H9 (cell line): ENCODE results near the gene MRPS11. TPM values are rescaled to one million over a fixed set of nuclear protein-coding genes. Genes with fewer than 3 reads are reported as not detected.

Experiments used
- DNase-seq: peaks from one replicate; pipeline ENCODE4 v3.0.0-alpha.2; 2017
- H2AFZ ChIP-seq: one replicate; pipeline ENCODE4 v1.6.1; 2013; ENCODE audit warnings: mild to moderate bottlenecking, low read length, control low read depth, moderate library complexity
- H2AK5ac ChIP-seq: 2 replicates; pipeline ENCODE4 v1.6.1; 2013; ENCODE audit warnings: low read length, control low read depth, mixed read lengths; ENCODE audit not compliant: insufficient read length
- H2BK120ac ChIP-seq: one replicate; pipeline ENCODE4 v1.6.1; 2013; ENCODE audit warnings: low read depth, mild to moderate bottlenecking, low read length, control low read depth, inconsistent platforms; ENCODE audit not compliant: poor library complexity, severe bottlenecking
- H2BK12ac ChIP-seq: 2 replicates; pipeline ENCODE4 v1.6.1; 2013; ENCODE audit warnings: low read length, control low read depth, mixed read lengths, low read depth; ENCODE audit not compliant: insufficient read length
- H2BK15ac ChIP-seq: 2 replicates; pipeline ENCODE4 v1.6.1; 2013; ENCODE audit warnings: low read depth, low read length, control low read depth
- H2BK20ac ChIP-seq: one replicate; pipeline ENCODE4 v1.6.1; 2013; ENCODE audit warnings: low read depth, mild to moderate bottlenecking, low read length, control low read depth, inconsistent platforms; ENCODE audit not compliant: poor library complexity, severe bottlenecking
- H2BK5ac ChIP-seq: 2 replicates; pipeline ENCODE4 v1.6.1; 2013; ENCODE audit warnings: low read length, control low read depth, mixed read lengths; ENCODE audit not compliant: insufficient read length
- H3K14ac ChIP-seq: 2 replicates; pipeline ENCODE4 v1.6.1; 2013; ENCODE audit warnings: low read length, control low read depth; ENCODE audit not compliant: insufficient read depth
- H3K18ac ChIP-seq: 2 replicates; pipeline ENCODE4 v1.6.1; 2013; ENCODE audit warnings: low read depth, mild to moderate bottlenecking, mixed read lengths, low read length, control low read depth; ENCODE audit not compliant: insufficient read length
- H3K23ac ChIP-seq: 2 replicates; pipeline ENCODE4 v1.6.1; 2013; ENCODE audit warnings: low read length, control low read depth, mixed read lengths, low read depth; ENCODE audit not compliant: insufficient read length
- H3K23me2 ChIP-seq: 2 replicates; pipeline ENCODE4 v1.6.1; 2013; ENCODE audit warnings: low read depth, mild to moderate bottlenecking, mixed read lengths, low read length, control low read depth; ENCODE audit not compliant: insufficient read length, poor library complexity, severe bottlenecking
- H3K27ac ChIP-seq: 2 replicates; pipeline ENCODE4 v1.5.1; 2013; ENCODE audit warnings: low read length, control low read depth, mixed read lengths, low read depth; ENCODE audit not compliant: insufficient read length
- H3K27me3 ChIP-seq: 2 replicates; pipeline ENCODE4 v1.6.1; 2013; ENCODE audit warnings: low read length, control low read depth, inconsistent platforms; ENCODE audit not compliant: insufficient read depth
- H3K4ac ChIP-seq: 2 replicates; pipeline ENCODE4 v1.6.1; 2013; ENCODE audit warnings: low read depth, mild to moderate bottlenecking, control low read depth, inconsistent platforms, low read length, moderate library complexity
- H3K4me1 ChIP-seq: 2 replicates; pipeline ENCODE4 v1.6.1; 2013; ENCODE audit warnings: low read length, control low read depth, inconsistent platforms; ENCODE audit not compliant: insufficient read depth
- H3K4me2 ChIP-seq: 2 replicates; pipeline ENCODE4 v1.6.1; 2013; ENCODE audit warnings: low read length, control low read depth, mixed read lengths; ENCODE audit not compliant: insufficient read length, insufficient read depth
- H3K56ac ChIP-seq: 2 replicates; pipeline ENCODE4 v1.6.1; 2013; ENCODE audit warnings: low read depth, mild to moderate bottlenecking, mixed read lengths, low read length, control low read depth; ENCODE audit not compliant: insufficient read length
- H3K79me1 ChIP-seq: 2 replicates; pipeline ENCODE4 v1.6.1; 2013; ENCODE audit warnings: low read depth, mild to moderate bottlenecking, moderate library complexity, low read length, control low read depth, inconsistent platforms; ENCODE audit not compliant: insufficient read depth, poor library complexity, severe bottlenecking
- H3K79me2 ChIP-seq: 2 replicates; pipeline ENCODE4 v1.6.1; 2013; ENCODE audit warnings: low read length, control low read depth, inconsistent platforms; ENCODE audit not compliant: insufficient read depth
- H3K9ac ChIP-seq: 2 replicates; pipeline ENCODE4 v1.6.1; 2013; ENCODE audit warnings: low read length, control low read depth, mixed read lengths; ENCODE audit not compliant: insufficient read length; ENCODE audit errors: extremely low read depth
- H3K9me3 ChIP-seq: one replicate; pipeline ENCODE4 v1.6.1; 2013; ENCODE audit warnings: low read depth, low read length, inconsistent platforms; ENCODE audit not compliant: control insufficient read depth
- H3T11ph ChIP-seq: one replicate; pipeline ENCODE4 v1.6.1; 2013; ENCODE audit warnings: mild to moderate bottlenecking, low read length, control low read depth, inconsistent platforms
- H4K20me1 ChIP-seq: one replicate; pipeline ENCODE4 v1.6.1; 2013; ENCODE audit not compliant: control insufficient read depth, insufficient read length, insufficient read depth
- H4K5ac ChIP-seq: 2 replicates; pipeline ENCODE4 v1.6.1; 2013; ENCODE audit warnings: low read depth, mild to moderate bottlenecking, mixed read lengths, low read length, control low read depth; ENCODE audit not compliant: insufficient read length
- H4K8ac ChIP-seq: replicated peaks from 2 replicates; pipeline ENCODE4 v1.6.1; 2013; ENCODE audit warnings: low read length, control low read depth, mixed read lengths, low read depth; ENCODE audit not compliant: insufficient read length
- H4K91ac ChIP-seq: 2 replicates; pipeline ENCODE4 v1.6.1; 2013; ENCODE audit warnings: low read depth, mild to moderate bottlenecking, moderate library complexity, mixed read lengths, low read length, control low read depth; ENCODE audit not compliant: insufficient read length
- H3K27ac Mint-ChIP-seq, 3 experiments: 2 replicates in 2 of 3; 3 replicates in 1 of 3; pipeline ENCODE4 v1.8.0; 2020 to 2021; ENCODE audit warnings: mixed read lengths in 3 of 3, mild to moderate bottlenecking in 1 of 3, moderate library complexity in 1 of 3
- H3K27me3 Mint-ChIP-seq: 2 replicates; pipeline ENCODE4 v1.8.0; 2021; ENCODE audit warnings: low read depth, mild to moderate bottlenecking, moderate library complexity, mixed read lengths
- H3K36me3 Mint-ChIP-seq, 3 experiments: 2 replicates in 2 of 3; 3 replicates in 1 of 3; pipeline ENCODE4 v1.8.0; 2020 to 2021; ENCODE audit warnings: low read depth in 3 of 3, mixed read lengths in 3 of 3; ENCODE audit not compliant: insufficient read depth in 1 of 3
- H3K4me1 Mint-ChIP-seq, 2 experiments: 2 replicates each; pipeline ENCODE4 v1.8.0; 2020; ENCODE audit warnings: mixed read lengths in 2 of 2
- H3K4me3 Mint-ChIP-seq, 2 experiments: 2 replicates in 1 of 2; 3 replicates in 1 of 2; pipeline ENCODE4 v1.8.0; 2020 to 2021; ENCODE audit warnings: mild to moderate bottlenecking in 2 of 2, mixed read lengths in 2 of 2, moderate library complexity in 1 of 2
- H3K9me3 Mint-ChIP-seq, 2 experiments: 2 replicates in 1 of 2; 3 replicates in 1 of 2; pipeline ENCODE4 v1.8.0; 2020; ENCODE audit warnings: mild to moderate bottlenecking in 2 of 2, mixed read lengths in 2 of 2, moderate library complexity in 1 of 2
- WGBS: extraction: QIAGEN DNeasy Blood & Tissue Kit; methylation state at CpG from one replicate; pipeline ENCODE4 v1.1.7; 2013; ENCODE audit warnings: missing lambda C conversion rate, low lambda C conversion rate, mixed read lengths; ENCODE audit not compliant: insufficient read length; ENCODE audit errors: extremely low coverage; 5-methylcytosine and 5-hydroxymethylcytosine counted together
- total RNA-seq: library from RNA; stranded (reverse); gene quantifications from 2 replicates; pipeline ENCODE4 v1.2.1, GENCODE V29; 2021
- TF ChIP-seq, protein P1 (sequence below): fragments of 200-600 bp; sonication (generic); conservative IDR thresholded peaks from 3 replicates; pipeline ENCODE4 v1.8.0; 2021; ENCODE audit warnings: antibody characterized with exemption, mild to moderate bottlenecking

The MRPS11 gene
- total RNA-seq, 1 experiment from 2014 or later, result 54.5 TPM

DNA sequence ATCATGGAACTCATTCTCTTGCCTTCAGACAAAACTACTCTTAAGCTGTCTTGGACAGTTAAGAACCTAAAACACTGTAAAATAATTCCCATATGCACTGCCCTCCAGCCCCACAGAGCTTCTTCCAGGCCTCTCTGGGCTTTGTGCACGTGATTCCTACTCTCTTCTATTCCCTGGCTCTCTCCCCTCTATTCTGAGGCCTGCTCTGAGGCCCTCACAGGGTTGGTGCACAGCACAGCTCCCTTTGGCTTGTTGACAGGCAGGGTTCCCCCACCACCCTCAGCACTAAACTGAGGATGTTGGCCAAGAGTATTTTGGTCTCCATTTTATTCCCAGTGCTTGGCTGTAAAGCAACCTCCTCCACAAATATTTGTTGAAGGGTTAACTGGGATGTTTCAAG, 13.9 kb upstream of the MRPS11 start:
- Histone ChIP-seq H2BK120ac (no peak overlapping the region), H3K23me2 (no peaks in the 10 kb centered on the region), H3K9me3 (no peaks in the 10 kb centered on the region), H3K14ac (no peak overlapping the region), H4K5ac (no peak overlapping the region), H3K23ac (no peak overlapping the region), H4K8ac (no peak overlapping the region), H2BK5ac (no peak overlapping the region), H3K9ac (no peak overlapping the region), H3K18ac (no peak overlapping the region), H2AFZ (no peak overlapping the region), H3K79me1 (no peaks in the 10 kb centered on the region), H2BK20ac (no peak overlapping the region), H2BK12ac (no peak overlapping the region), H3K4ac (no peak overlapping the region), H3K56ac (no peak overlapping the region), H2AK5ac (no peak overlapping the region), H3K79me2 (no peaks in the 10 kb centered on the region), H3K4me1 (no peaks in the 10 kb centered on the region), H4K20me1 (no peaks in the 10 kb centered on the region), H3T11ph (no peak overlapping the region), H4K91ac (no peak overlapping the region), H3K4me2 (no peak overlapping the region), H3K27ac (no peak overlapping the region), H2BK15ac (no peak overlapping the region), H3K27me3 (no peaks in the 10 kb centered on the region; the same call in 1 of the 2 replicates)
- no CpG with 5 or more reads among the region's 1 CpG for WGBS
- Mint-ChIP-seq H3K4me3 (no peak overlapping the region), H3K27me3 (peaks cover 25% of the 10 kb centered on the region), H3K27ac (no peak overlapping the region), H3K4me1 (peaks cover 6 to 12% of the 10 kb centered on the region in 2 experiments; a peak in 3 of 4 replicates), H3K36me3 (no peaks in the 10 kb centered on the region; a peak in 1 of 7 replicates), H3K9me3 (no peaks in the 10 kb centered on the region; a peak in 1 of 5 replicates)
- TF ChIP-seq, protein P1, sequence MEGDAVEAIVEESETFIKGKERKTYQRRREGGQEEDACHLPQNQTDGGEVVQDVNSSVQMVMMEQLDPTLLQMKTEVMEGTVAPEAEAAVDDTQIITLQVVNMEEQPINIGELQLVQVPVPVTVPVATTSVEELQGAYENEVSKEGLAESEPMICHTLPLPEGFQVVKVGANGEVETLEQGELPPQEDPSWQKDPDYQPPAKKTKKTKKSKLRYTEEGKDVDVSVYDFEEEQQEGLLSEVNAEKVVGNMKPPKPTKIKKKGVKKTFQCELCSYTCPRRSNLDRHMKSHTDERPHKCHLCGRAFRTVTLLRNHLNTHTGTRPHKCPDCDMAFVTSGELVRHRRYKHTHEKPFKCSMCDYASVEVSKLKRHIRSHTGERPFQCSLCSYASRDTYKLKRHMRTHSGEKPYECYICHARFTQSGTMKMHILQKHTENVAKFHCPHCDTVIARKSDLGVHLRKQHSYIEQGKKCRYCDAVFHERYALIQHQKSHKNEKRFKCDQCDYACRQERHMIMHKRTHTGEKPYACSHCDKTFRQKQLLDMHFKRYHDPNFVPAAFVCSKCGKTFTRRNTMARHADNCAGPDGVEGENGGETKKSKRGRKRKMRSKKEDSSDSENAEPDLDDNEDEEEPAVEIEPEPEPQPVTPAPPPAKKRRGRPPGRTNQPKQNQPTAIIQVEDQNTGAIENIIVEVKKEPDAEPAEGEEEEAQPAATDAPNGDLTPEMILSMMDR, result no peak
- DNase-seq, result no peak
